ENCODE results near the gene SLC24A1.

GRCh38 chr15:65623103-65623502, 1.4 kb downstream of the SLC24A1 start:
- TF ChIP-seq CTCF (IDR thresholded peaks at IDR 0.05) = no peak
- no peak for TF ChIP-seq POLR2A (IDR thresholded peaks at IDR 0.05)
